SH-SY5Y (cell line): ENCODE results near the gene SLC15A4.

Experiments
- GATA2 ChIP-seq: IDR thresholded peaks from 2 replicates; pipeline ENCODE4 v1.6.1; 2011; ENCODE audit warnings: mild to moderate bottlenecking, low read depth, low read length
- GATA3 ChIP-seq: IDR thresholded peaks from 2 replicates; pipeline ENCODE4 v1.6.1; 2011; ENCODE audit warnings: low read depth, mild to moderate bottlenecking, low read length, moderate library complexity

Gene SLC15A4

DNA sequence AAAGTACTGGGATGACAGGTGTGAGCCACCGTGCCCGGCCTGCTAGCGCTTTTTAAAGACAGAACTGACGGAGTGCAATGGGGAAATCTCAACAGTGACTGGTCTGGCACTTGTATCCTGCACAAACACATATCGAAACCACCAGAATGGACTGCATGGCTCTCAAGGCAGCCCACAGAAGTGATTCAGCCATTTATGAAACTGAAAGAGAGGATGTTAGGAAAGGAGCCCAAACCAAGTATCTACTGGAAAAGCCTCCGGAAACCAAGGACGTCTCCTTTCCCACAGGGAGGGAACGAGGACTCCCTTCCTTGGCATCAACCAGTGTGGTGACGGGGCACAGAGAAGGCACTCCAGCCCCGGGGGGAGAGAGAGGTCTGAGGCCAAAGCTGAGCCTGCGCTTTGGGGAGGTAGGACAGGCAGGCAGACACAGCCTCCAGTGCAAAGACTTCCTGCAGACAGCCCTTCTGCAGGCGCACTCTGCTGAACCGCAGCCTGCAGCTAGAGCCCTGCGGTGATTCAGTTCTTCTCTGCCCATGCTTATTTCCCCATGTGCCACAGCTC, 16.5 kb downstream of the SLC15A4 start:
- TF ChIP-seq GATA3 (no peak), GATA2 (no peak)

DNA sequence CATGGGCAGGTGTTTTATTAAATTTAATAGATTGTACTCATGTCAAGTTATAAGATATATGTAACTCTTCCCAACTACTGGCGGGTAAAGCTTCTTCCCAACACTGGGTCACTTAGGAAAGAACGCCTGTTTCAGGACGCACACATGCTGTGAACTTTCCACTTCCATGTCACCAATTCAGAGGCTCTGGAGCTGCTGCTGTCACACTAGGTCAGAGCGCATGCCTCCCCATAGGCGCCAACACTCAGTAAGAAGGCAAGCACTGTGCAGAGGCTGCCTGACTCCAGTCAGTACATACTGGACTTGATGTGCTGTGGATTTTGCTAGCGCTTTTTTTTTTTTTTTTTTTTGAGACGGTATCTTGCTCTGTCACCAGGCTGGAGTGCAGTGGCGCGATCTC, 17.2 kb downstream of the SLC15A4 start:
- TF ChIP-seq GATA2 (no peak), GATA3 (no peak)

DNA sequence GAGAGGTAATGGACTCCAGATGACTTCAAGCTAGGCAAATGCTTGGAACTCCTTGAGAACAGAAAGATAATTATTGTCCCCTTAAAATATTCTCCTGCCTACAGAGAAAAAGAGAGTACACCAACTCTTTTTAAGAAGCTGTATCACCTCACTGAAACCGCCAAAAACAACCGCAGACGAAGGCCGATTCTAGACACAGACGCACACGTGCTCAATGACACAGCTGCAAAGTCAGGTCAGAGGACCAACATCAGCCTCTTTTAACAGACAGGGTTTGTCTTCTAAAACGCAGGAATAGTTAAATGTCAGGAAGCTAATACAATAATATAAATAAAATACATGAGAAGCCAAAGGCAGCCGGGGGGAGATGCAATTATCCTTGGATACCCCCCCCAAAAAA, 19.0 kb downstream of the SLC15A4 start:
- no peak for TF ChIP-seq GATA2
- TF ChIP-seq GATA3 = no peak

GRCh38 chr12:128803788-128804187, 20.0 kb downstream of the SLC15A4 start:
- TF ChIP-seq GATA3 (no peak), GATA2 (no peak)

GRCh38 chr12:128802756-128803155, 21.0 kb downstream of the SLC15A4 start:
- TF ChIP-seq GATA2 (no peak), GATA3 (no peak)

GRCh38 chr12:128801879-128802391, 21.8 kb downstream of the SLC15A4 start:
- TF ChIP-seq GATA3 = no peak
- no peak for TF ChIP-seq GATA2

DNA sequence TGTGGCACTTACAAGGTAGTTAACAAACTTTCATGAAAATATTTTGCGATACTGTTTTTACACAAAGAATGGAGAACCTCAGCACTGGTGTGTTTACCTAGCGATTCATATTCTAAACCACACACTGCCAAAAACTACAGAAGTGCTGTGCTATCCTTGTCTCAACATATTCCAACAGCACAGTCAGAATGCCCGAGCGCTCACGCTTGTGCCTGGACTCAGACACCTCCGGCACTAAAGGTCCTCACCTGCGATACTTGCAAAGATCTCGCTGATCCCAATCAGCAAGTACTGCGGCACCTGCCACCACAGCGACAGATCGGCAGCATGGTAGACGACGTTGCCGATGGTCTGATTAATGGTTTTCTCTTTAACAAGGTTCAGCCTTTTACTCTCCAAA, 23.2 kb downstream of the SLC15A4 start:
- no peak for TF ChIP-seq GATA2
- TF ChIP-seq GATA3 = no peak

DNA sequence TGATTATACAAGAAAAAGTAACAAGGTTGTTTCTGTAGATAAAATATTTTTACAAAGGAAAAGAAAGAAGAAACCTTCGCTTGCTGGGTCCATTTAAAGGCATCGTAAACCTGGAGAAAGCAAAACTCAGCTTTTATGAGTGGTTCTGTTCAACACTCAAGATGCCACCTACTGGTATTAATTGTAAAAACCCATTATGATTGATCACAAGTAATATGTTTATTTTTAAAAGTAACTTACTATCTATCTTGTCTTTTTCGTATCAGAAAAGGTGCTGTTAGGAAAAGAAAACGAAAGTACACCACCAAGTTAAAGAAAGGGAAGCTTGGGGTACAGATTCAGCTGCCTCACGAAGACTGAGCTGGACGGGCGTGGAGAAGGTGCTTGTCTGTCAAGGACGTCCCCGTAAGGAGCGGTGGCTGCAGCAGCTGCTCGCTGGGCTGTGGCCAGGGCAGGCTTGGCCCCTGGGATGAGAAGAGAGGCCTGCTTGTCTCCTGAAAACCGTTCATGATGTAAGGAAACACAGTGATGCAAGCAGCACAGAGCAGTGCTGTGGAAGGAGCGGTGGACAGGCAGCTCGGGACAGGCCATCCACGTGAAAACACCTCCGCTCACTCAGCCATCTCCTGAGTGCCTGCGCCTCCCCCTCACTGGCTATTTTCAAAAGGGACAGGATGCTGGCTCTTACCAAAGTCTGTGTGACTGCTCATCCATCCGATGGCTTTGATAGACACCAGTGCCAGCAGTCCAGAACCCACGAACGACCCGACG, 25.0 kb downstream of the SLC15A4 start:
- TF ChIP-seq GATA3 = no peak
- TF ChIP-seq GATA2 = no peak

DNA sequence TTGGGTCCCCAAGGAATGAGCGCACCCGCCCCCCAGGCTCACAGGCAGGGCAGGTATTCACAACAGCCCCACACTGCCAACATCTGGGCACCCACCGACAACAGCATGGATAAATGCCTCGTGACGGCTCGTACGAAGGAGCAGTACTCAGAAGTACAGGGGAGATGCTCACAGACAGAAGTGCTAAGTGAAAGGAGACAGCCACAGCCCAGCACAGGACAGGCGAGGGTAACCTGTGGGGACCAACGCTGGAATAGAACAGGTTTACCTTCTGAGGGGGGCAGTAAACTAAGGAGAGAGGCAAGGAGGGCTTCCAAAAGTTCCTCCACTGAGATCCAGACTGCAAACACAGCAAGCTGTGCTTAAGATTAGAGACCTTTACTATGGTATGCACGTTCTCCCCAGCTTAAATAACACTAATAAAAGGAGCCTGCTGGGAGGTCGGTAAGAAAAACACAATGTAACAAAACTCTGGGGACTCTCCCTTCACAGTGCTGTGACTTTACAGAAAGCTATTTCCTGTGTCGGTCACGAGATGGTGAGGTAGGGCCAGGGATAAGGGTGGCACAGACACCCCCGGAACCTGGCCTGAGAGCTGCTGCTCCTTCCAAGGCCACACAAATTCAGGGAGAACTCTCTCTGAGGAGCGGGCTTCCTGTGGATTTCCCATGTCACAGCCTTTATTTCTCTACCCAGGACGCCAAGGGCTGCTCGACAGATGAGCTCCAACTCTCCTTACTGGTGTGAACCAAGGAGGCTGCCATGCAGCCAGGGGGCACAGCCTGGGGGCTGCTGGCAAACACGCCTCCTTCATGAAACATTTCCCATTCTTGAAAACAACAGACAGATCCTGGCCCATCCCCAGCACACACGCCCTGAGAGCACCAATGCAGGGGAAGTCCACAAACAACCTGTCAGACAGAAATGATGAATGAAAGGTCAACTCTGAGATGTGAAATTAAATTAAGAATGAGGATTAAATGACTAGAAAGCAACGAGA, 26.3 kb downstream of the SLC15A4 start:
- TF ChIP-seq GATA2 (no peak), GATA3 (no peak)

DNA sequence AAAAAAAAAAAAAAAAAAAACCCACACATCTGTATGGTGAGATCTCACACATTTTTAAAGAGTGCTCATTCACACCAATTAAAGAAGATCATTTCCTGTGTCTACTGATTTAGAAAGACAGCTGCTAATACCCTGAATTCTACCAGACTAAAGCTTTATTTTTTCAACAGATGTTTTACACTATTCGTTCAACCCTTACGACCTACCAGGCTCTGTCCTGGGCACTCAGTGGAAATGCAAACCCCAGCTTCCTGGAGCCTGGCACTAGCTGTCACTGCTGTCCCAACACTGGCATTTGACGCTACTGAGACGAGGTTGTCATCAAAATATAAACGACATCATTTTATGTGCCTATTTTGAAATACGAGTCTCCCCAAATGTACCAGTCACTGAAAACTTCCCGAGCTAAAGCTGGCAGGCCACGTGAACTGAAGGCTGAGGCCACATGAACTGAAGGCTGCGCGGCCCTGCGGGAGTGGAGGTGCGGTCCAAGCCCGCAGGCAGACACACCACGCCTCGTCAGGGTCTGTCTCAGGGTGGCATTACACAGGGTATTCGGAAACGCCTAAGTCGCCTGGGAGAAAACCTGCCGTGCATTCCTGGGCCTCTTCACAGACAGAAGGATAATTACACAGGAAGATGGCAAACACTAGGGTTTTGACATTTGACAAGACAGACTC, 27.2 kb downstream of the SLC15A4 start:
- no peak for TF ChIP-seq GATA3
- no peak for TF ChIP-seq GATA2

DNA sequence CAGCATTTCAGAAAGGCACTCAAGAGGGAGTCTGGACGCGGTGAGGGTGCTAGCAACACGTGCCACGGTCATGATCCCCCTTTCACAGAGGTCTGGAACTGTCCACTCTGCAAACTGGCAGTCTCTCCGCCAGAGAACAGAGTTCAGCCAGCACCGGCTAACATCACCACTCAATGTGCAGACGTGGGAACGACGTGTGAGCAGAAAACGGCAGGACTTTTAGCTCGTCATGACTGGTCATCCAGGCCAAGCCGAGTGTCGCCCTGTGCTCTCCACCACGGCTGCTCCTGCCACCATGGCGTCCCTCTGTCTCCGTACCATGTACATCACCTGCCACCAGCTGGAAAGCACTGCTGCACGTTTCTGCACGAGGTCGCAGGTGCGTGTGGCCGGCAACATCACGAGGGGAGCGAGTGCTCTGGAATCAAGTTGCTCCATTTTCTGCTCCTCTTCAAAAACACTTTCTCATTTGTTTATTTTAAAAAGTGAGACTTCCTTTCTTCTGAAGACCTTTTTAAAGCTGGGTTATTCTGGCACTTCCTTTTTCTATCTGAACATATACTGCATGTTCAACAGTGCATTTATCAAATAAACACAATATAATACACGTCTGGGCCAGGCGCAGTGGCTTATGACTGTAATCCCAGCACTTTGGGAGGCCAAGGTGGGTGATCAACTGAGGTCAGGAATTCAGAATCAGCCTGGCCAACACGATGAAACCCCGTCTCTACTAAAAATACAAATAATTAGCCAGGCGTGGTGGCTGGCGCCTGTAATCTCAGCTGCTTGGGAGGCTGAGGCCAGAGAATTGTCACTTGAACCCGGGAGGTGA, 28.0 kb downstream of the SLC15A4 start:
- no peak for TF ChIP-seq GATA3

- TF ChIP-seq GATA2 = no peak
Observed at GRCh38 chr12:128794661-128795529, 28.9 kb downstream of the SLC15A4 start.
